NCI-H1092 treated with DMSO at 0.1 percent for 48 hours (cell line): ENCODE results near the gene LANCL3.

ENCODE experiments used
- DNase-seq: peaks from one replicate; lab custom pipeline; 2025; lab: John Stamatoyannopoulos, UW

LANCL3 gene

DNA sequence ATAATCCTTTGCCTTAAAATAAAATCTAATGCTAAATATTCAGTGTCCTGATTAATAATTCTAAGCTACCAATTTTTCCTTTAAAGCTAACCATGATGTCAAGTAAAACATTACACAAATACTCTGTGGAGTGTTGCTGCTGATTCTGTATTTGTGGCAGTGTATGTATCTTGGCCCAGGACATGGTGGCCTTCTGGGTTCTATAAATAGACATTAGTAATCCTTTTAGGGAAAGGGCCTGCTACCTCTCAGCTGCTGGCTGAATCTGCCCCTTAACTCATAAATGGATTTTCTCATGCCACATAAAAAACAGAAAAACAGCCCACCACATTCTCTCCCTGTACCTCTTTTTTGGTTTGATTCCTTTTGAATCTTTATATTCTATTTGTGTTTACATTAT lies 113.0 kb downstream of the LANCL3 start:
- no peak for DNase-seq

GRCh38 chrX:37684973-37685372 lies 113.5 kb downstream of the LANCL3 start:
- DNase-seq = no peak

GRCh38 chrX:37685381-37686359 lies 114.2 kb downstream of the LANCL3 start, which contains the start of gene XK:
Gene XK, plus strand, starts transcription at chrX:37685791. Its CDS starts 171 bp downstream, at chrX:37685962.
- peak; percentile 63 for DNase-seq

DNA sequence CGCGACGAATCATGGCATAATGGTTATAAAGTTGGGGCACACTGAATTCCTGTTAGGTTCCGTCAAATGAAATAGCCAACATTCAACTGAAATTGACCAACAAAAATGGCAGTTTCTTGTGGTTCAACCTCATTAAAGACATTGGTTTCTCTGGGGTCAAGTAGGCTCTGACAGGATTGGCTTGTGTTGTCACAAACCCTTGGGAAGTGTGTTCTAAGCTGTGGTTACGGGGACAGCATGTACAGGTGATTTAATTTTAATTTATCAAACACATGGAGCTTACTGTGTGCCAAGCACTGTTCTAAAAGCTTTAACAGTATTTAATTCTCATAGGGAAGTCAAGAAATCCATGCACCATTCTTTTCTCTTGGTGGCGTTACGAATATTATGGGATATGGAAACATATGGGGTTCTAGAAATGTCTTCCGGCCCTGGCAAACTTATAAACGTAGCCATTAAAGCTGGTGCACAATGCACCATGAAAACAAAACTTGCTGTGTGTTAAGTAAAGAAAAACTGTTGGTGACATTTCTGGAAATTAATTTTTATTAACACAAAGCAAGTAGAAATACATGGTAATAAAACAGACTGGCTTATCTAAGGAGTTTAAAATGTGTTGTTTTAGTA lies 115.0 kb downstream of the LANCL3 start:
- no peak for DNase-seq

GRCh38 chrX:37686996-37687395 lies 115.5 kb downstream of the LANCL3 start:
- DNase-seq = no peak

- DNase-seq = no peak
These were observed 118.7 kb downstream of the LANCL3 start for GRCh38 chrX:37690119-37690518.

GRCh38 chrX:37692918-37693317 lies 121.5 kb downstream of the LANCL3 start:
- DNase-seq = no peak

GRCh38 chrX:37697169-37697760 lies 125.8 kb downstream of the LANCL3 start:
- no peak for DNase-seq

GRCh38 chrX:37701588-37701987 lies 130.1 kb downstream of the LANCL3 start:
- peak; percentile 7 for DNase-seq

GRCh38 chrX:37711991-37712390 lies 140.5 kb downstream of the LANCL3 start:
- DNase-seq = no peak

GRCh38 chrX:37712458-37712857 lies 141.0 kb downstream of the LANCL3 start:
- no peak for DNase-seq

GRCh38 chrX:37714479-37714878 lies 143.0 kb downstream of the LANCL3 start:
- no peak for DNase-seq

DNA sequence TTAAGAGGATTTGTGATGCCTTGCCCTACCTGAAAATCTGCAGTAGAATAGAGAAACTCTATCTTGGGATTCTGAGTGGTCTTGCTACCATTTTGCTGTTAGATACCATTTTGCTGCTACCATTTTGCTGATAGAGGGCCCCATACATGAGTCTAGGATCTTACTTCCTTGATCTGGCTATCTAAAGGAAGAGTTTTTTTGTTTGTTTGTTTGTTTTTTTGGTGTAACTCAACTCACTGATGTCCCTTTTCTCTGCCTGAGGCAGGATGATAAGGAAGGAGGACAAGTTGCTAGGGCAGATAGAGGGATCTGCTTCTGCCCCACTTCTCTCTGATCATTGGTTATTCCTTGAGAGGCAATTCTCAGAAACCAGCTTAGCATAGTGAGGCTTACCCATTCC lies 145.1 kb downstream of the LANCL3 start:
- no peak for DNase-seq

DNA sequence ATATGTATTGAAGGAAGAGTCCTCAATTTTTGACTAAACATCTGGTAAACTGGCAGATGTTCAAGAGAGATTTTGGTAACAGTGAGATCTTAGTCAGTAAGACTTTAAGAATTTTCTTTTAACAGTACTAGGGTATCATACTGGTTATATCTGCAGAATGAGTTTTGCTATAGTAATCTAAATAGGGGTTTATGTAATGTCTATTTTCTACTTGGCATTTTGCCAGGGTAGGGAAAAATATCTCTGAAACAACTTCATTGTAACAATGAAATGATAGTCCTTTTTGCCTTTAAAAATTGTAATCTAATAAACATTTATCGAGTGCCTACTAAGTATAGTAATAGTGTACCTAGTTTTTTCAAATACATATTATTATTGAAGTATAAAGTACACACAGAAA lies 146.2 kb downstream of the LANCL3 start:
- no peak for DNase-seq

- DNase-seq = no peak
These were observed 151.1 kb downstream of the LANCL3 start for GRCh38 chrX:37722595-37722994.

DNA sequence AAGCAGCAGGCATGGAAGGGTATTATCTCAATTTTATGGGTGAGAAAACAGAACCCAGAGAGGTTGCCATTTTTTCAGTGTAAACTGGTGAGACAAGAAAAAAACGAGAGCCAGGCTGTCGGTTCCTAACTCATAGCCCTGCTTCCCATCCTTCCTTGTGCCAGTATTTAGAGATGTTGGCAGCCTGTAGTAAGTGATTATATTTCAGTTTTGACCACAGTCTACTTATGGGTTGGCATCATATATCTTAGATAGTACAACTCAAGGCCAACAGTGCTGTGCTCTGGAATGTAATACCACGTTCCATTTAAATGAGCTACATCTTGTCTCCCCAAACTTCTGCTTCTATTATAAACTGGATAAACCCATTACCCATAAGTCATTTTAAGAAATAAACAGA lies 154.9 kb downstream of the LANCL3 start:
- no peak for DNase-seq
